GM18867 (cell line): Measurements from ENCODE around the gene MOB3B.
"Not testable (repeated sequence)": the region's sequence is repeated elsewhere in the genome, so short reads cannot be mapped to it uniquely, and the experiment has no call there.

Experiments
- ATAC-seq: cut with Tn5 transposase; IDR thresholded peaks from one replicate; pipeline ENCODE4 v1.9.1; 2021; ENCODE audit warnings: mild to moderate bottlenecking, moderate library complexity; ENCODE audit not compliant: unreplicated experiment

MOB3B gene

DNA sequence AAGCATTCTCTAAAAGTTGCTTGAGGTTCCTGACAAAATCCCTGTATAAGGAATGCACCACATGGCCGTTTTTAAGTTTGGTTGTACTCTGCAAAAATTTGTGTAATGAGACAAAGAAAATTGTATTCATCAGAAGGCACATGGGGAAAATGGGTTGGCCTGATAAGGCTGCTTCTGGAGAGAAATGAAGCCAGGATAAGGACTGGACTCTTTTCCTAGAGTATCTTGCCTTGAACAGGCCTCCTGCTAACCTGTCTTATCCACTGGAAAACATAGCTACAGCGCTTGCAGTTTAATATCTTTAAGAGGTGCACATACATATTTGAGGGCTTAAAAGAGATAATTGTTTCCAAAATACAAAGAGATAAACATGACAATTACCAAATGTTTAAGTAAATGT is 46.9 kb downstream of the MOB3B start:
- no peak for ATAC-seq

DNA sequence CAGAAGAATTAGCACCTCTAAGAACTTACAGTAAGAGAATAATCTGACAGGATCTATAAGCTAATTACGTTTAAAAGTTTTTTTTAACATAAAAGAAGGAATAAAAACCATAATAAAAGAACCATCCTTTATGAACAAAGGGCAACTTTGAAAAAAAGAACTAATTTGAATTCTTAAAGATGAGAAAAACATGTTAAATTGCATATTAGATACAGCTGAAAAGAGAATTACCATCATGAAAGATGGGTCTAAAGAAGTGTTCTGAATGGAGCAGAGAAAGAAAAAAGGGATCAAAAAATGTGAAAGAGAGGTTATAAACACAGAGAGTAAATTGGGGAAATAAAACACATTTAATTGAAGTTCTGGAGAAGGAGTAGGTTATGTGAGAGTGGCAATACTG is 51.3 kb downstream of the MOB3B start:
- no peak for ATAC-seq

DNA sequence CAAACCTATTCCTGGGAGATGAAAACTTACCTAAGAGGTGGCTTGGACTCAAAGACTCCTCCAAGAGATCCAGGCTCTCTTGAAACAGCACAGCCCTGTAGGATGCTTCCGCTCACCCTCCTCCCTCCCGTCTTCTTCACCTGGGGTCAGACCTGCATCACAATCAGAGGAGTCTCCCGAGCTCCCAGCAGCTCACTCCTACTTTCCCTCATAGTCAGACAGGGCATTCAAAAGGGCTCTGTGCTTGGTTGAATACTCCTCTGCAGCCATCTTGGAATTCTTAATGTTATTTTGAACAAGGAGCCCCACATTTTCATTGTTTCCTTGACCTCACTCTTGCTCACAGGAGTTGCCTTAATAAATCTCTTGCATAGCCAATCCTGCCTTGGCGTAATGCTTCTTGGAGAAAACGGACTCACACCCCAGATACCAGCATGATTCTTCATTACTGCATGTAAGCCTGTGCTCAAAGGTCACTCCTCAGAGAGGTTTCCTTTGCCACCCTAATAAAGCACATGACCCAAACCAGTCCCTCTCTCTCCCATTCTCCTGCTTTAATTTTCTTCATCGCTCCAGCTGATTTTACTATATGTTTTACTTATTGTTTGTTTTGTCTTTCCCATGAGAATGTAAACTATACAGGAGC is 52.6 kb downstream of the MOB3B start:
- no peak for ATAC-seq

DNA sequence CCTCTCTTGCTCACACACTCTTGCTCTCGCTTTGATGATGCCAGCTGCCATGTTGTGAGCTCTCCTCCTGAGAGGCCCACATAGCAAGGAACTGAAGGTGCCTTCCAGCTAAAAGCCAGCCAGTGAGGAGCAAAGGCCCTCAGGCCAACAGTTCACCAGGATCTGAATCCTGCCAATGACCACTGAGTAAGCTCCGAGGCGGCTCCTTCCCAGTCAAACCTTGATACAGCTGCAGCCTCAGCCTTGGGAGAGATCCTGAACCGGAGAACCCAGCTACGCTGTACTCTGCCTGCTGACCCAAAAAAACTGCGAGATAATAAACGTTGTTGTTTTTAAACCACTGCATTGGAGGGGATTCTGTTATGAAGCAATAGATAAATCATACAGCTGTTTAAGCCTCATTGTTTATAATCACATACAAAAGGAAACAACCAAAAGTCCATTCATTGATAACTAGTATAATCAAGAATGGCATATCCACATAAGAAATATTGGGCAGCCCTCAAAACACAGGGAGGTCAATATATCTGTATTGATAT is 54.5 kb downstream of the MOB3B start:
- ATAC-seq, result no peak

DNA sequence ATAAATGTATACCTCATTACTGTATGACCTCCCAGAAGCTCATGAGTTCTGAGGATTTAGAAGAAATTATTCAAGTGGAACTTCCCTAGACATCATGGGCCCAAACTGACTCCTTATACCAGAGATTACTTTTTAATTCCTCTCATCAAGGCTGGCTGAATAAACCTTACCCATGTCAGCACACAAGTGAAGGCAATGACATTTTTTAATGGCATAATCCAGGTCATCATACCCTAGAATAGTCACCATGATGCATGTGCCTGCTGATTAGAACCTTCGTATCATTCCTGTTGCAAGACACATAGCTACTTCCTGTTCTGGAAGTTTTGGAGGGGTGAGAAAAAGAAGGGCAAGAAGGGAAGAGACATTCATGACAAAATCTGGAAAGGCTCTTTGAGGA is 55.3 kb downstream of the MOB3B start:
- no peak for ATAC-seq

DNA sequence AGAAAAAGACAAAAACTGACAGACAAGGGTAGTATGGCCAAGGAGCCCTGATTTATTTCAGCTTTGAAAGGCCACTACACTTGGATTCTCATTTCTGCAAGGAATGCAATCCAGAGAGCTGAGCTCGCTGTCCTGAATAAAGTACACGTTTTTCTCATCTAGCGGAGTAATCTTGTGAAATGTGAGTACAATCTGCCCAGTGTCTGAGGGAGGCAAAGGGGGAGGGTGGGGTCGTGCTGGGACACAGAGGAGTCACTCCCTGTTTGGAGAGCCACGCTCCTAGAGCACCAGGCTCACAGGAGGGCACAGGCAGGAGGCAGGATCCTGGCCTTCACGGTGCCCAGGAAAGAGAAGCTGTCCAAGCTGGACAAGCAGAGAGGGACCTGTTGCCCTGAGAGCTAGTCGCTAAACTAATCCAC is 56.5 kb downstream of the MOB3B start:
- ATAC-seq, result no peak

DNA sequence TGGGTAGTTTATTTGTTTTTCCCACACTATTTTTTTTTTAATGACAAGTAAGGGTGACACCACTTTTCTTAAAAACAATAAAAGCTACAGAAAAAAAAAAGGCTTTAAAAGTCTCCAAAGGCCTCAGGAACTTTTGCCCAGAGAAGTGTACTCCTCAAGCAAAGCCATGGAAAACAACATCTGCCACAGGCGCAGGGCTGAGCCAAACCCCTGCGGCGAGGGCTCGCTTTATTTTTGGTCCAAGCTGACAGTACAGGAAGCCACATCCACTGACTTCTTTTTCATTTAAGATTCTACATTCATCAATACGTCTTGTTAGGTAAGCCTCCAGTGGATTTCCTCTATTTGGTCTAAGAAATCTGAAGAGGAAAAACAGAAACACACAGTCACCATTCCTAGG is 57.4 kb downstream of the MOB3B start:
- ATAC-seq, result no peak

DNA sequence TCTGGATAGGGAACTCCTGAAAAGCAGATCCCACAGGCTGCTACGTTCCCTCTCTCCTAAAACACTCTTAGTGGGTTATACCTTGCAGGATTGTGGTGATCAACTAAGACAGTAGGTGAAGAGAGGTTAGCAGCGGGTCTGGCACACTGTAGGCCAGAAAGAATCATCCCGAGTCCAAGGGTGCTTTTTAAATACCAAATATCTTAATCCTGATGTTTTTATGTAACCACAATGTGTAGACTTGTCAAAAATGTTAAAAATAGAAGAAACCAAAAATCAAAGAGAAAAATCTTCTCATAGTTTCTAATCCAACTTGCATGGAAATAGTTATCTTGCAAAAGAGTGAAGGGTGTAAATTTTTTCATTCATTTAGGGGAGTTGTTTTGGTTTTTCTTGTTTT is 57.8 kb downstream of the MOB3B start:
- no peak for ATAC-seq

DNA sequence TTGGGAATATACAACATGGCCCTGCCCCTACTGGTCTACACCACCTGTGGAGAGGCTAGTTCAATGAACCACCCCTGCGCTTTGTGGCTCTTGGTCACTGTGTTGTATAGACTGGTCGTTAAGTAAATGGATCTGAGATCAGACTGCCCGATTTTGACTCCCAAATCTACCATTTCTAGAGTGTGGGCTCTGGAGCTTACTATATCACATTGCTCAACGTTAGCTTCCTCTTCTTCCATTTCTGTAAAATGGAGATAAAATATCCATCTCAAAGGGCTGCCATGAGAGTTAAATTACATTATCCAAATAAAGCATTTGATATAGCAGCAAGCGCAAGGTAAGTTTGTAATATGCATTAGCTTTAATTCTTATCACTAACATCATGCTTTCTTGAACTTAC is 58.2 kb downstream of the MOB3B start:
- no peak for ATAC-seq

DNA sequence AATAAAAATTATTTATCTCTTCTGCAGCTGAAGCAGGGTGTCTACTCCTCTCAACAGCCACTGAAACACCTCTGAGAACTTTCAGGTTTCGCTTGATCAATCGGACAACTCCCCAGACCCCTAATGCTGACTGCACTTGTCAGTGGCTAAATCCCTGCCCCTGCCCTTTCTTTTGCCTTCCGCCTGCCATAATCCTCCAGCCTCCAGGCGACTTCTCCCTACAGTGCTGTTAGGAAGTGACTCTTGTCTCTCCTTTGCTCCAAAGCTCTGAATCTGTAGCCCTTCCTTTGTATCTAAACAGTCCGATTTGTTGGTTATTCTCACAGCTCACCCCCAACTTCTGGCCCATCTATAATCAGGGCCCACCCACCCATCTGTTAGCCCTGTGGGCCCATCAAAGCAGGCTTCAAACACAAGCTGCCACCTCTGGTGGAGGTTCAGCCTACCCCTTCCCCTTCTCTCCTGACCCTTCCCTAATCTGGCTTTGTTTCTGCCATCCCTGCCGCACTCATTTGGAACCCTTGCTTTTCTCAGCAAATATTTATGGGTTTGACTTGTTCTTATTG is 59.2 kb downstream of the MOB3B start:
- no peak for ATAC-seq

DNA sequence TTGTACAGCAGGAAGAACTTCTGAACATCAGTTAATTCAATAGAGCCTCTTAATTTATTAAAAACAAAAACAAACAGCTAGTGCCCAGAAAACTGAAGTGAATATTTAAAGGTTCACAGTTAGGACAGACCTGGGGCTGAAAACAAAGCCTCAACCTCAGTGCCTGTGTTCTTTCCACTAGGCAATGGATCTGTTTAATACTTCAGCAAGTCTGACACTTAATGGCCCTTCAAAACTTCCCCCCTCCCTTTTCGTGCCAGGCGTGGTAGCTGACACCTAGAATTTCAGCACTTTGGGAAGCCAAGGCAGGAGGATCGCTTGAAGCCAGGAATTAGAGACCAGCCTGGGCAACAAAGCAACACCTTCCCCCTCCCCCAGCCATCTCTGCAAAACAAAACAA is 60.1 kb downstream of the MOB3B start:
- ATAC-seq, result no peak

DNA sequence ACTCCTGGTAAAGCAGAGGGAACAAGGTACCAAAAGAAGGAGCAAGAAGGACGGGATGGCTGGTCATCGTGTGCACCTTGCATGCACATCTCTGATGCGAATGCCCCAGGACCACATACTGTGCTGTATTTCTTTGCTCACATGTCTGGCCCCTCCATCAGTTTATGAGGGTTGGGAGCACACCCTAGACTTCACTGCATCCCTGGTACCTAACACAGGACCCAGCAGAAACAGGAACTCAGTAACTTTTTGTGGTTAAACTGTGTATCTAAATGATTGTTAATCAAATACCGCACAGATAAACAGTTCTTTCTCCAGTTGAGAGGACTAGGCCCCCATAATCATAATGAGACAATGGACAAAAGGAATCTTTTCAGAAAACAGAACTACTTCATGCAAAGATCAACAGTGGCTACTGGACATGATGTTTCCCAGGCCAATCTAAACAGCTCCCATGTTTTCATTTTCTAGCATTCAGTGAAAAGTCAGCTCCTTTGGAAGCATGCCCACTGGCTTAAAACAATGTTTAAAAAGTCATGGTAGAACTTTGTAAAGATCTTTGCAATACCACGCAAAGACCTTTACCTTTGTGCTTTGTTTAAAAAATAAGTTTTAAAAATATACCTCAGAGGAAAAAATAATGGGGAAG is 61.0 kb downstream of the MOB3B start:
- ATAC-seq, result no peak

DNA sequence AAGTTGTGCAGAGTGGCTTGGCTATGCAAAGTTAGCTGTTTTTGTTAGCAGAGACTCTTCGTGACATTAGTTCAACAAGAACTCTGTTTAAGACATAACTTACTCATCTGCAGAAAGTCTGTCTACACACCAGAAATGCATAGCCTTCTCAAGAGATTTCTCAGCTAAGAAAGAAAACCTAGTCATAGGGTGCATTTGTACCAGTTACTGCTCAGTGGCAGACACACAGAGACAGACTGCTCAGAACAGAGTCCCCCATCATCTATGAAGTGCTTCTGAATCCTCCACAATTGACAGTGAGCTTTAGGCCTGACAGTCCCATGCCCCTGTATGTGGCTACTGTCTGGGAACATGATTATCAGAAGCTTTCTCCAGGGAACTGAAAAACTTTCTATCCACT is 61.6 kb downstream of the MOB3B start:
- ATAC-seq, result no peak

DNA sequence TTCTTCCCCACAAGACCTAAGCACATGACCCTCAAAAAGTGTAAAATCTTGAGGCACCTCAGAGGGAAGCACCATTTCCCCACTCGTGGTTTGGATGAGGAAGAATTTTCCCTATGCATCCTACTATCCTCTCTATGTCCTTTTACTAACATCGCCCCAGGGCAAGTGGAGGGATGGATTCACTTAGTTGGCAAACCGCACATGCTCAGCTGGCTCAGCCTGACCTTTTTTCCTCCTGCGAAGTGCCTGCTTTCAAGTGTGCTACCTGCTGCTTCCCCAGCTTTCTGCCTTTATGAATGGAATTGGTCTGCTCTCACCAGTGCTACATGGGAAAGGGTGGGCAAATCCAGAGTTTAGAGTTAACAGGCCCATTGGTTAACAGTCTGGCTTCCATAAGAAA is 62.1 kb downstream of the MOB3B start:
- ATAC-seq, result no peak

DNA sequence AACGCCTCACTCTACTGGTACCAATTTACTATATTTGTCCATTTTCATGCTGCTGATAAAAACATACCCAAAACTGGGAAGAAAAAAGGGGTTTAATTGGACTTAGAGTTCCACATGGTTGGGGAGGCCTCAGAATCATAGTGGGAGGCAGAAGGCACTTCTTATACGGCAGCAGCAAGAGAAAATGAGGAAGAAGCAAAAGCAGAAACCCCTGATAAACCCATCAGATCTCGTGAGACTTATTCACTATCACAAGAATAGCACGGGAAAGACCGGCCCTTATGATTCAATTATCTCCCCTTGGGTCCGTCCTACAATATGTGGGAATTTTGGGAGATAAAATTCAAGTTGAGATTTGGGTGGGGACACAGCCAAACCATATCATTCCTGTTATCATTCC is 63.1 kb downstream of the MOB3B start:
- ATAC-seq, result not testable (repeated sequence)

DNA sequence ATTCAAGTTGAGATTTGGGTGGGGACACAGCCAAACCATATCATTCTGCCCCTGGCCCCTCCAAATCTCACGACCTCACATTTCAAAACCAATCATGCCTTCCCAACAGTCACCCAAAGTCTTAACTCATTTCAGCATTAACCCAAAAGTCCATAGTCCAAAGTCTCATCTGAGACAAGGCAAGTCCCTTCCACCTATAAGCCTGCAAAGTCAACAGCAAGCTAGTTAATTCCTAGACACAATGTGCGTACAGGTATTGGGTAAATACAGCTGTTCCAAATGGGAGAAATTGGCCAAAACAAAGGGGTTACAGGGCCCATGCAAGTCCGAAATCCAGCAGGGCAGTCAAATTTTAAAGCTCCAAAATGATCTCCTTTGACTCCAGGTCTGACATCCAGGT is 64.7 kb downstream of the MOB3B start:
- not testable (repeated sequence) for ATAC-seq

DNA sequence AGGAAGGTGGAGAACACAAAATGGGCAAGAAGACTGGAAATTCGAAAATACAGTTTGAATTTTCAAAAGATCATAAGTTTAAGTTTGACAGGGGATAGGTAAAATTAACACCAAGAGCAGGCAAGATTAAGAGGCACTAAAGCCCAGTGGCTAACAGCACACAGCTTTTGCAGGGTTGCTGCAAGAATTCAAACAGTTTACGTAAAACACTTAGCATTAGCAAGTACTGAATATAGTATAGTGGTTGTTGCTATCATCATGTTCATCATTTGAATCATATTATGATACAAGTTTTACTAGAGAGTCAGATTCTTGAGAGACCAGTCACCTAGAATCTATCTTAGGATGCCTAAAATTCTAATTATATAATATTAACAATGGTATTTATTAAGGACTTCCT is 66.8 kb downstream of the MOB3B start:
- no peak for ATAC-seq

DNA sequence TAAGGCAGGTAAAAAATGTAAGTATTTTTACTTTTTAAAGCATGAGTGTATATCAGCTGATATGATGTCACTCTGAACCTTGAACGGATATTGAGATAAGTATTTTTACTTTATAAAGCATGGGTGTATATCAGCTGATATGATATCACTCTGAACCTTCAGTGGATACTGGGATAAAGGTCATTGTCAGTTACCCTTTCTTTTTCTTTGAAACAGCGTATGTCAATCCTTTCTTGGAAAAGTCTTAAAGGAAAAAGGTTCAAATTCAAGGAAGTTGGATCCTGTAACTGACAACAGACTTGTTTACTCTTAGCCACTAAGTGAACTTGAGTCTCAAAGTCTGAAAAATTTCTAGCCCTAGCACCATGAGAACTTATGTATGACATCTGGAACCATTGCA is 67.2 kb downstream of the MOB3B start:
- no peak for ATAC-seq

DNA sequence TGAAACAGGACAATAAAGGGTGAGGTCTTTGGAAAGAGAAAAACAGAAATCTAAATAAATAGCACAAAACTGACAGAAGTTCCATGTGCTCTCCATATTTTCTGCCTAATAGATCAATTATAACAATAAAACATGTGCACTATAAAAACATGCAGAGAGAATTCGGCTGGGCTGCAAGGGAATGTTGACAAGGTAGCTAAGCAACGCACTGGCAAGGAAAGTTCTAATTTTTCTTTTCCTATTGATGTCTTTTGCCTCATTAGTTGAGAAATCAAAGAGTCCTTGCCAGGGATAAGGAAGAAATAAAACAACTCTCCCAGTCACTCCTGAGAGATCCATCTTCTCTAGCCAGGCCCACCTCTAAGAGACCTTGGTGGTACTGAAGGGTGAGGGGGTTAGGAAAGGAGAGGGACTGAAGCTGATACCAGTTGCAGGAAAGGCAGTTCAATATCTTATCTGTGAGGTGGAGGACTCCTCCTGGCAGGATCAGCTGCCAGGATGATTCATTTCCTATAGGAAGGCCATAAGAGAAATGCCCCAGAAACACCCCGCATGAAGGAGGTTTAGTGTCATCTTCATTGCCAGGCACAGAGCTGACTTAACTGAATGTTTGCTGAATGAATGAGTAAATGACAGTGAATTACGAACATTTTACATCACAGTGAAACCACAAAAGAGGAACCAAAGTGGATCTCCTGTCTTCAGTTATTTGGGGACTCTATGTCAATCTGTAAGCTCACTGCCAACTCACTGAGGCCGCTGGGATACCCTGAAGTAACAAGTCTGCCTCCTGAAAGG is 69.2 kb downstream of the MOB3B start:
- peak; percentile 95 for ATAC-seq

DNA sequence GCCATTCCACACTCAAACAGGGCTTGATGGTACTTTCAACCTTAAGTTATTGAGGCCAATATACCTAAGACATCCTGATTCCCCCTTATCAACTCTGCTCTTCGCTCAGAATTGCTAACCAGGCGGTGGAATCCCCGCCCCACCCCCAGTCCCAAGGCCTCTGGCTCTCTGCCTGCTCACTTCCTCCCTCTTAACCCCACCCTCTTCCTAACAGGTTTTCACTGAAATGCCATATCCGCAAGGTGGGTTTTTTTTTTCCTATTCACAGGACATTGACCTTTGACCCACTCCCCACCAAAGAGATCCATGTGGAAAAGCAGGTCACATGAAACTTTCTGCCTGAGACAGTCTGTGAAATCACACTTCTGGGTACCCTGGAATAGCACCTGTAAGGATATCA is 72.2 kb downstream of the MOB3B start:
- ATAC-seq, result no peak

DNA sequence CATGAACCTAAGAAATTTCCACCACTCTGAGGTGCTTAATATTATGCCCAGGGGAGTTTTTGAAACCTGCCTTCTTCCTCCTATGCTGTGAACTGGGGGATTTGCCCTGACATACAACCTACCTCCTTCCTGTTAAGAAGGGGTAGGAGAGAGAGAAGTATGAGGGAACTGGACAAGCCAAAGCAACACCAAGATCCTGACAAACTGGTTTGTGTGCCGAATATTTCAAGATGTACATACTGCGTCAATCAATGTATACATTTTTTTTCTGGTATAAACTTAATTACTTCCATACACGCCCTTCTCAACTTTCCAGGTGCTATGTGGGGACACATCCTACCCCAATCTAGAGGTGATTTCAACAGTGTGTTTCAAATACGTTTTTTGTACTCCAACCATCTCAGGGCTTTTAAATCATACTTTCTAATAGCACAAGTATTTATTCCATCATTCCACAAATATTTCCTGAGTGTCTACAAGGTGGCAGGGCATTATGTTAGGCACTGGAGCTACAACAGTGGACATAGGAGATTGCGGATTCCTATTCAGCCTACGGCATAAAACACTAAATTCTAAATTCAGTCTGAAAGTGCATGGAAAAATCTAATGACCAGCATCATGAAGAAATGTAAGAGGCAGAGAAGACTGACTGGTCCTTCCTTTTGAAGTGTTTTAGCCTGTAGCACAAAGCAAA is 75.6 kb downstream of the MOB3B start:
- no peak for ATAC-seq
